ENCODE measurements around the gene ASB15. TPM values are rescaled to one million over a fixed set of nuclear protein-coding genes. Genes with fewer than 3 reads are reported as not detected.

ASB15 gene
- total and polyA plus RNA-seq, 2 of the 13 experiments (the other 11 are each of a cell fraction or from before 2014, with no cell fraction given): not detected

- TF ChIP-seq EP300 (IDR thresholded peaks at IDR 0.05; ENCODE audit: low read depth in 2 of 2, low read length in 2 of 2) (no peak), EP300 (CRISPR knock-in tag; IDR thresholded peaks at IDR 0.05; ENCODE audit: borderline replicate concordance) (no peak), SIX1 (CRISPR knock-in tag; IDR thresholded peaks at IDR 0.05; ENCODE audit: borderline replicate concordance) (no peak), TEF (CRISPR knock-in tag; IDR thresholded peaks at IDR 0.05) (no peak), NFAT5 (CRISPR knock-in tag; IDR thresholded peaks at IDR 0.05) (0 out of 2 replicates have a peak, but pooled peaks have one; percentile 6), MEIS1 (CRISPR knock-in tag; IDR thresholded peaks at IDR 0.05; ENCODE audit: borderline replicate concordance) (peak; percentile 77; the same call in 1 of the 2 replicates), MXD3 (CRISPR knock-in tag; IDR thresholded peaks at IDR 0.05) (no peak), SRSF4 (IDR thresholded peaks at IDR 0.05; ENCODE audit: low read depth, low read length, poor library complexity, severe bottlenecking) (no peak), POLR2AphosphoS2 (IDR thresholded peaks at IDR 0.05; ENCODE audit: low read depth, low read length) (peak; percentile 94), KDM4B (CRISPR knock-in tag; IDR thresholded peaks at IDR 0.05) (no peak), ZNF33A (CRISPR knock-in tag; IDR thresholded peaks at IDR 0.05; ENCODE audit: borderline replicate concordance) (no peak), ZNF569 (CRISPR knock-in tag; IDR thresholded peaks at IDR 0.05; ENCODE audit: borderline replicate concordance) (no peak), SSRP1 (CRISPR knock-in tag; IDR thresholded peaks at IDR 0.05) (no peak), ZNF749 (CRISPR knock-in tag; IDR thresholded peaks at IDR 0.05; ENCODE audit: borderline replicate concordance) (no peak), ARID3A (IDR thresholded peaks at IDR 0.05; ENCODE audit: low read depth, low read length) (0 out of 2 replicates have a peak, but pooled peaks have one; percentile 33), ZNF264 (CRISPR knock-in tag; IDR thresholded peaks at IDR 0.05) (no peak), ZNF784 (CRISPR knock-in tag; IDR thresholded peaks at IDR 0.05; ENCODE audit: borderline replicate concordance) (no peak)
These were observed 44.0 kb upstream of the ASB15 start, which contains the start of gene NDUFA5 (continued) for GRCh38 chr7:123557398-123558288.
